ENCODE data around the gene PWP2.

- no peak for TF ChIP-seq SIN3A (IDR thresholded peaks at IDR 0.05; ENCODE audit: borderline replicate concordance, insufficient read depth, low read depth, low read length)
- TF ChIP-seq CTCF (IDR thresholded peaks at IDR 0.05): no peak
Measured at GRCh38 chr21:44093761-44094160, 13.4 kb upstream of the PWP2 start.

All from Panc1 (cell line).